ENCODE measurements around the gene SORCS1. TPM values are rescaled to one million over a fixed set of nuclear protein-coding genes. Genes with fewer than 3 reads are reported as not detected.

The SORCS1 gene
- total RNA-seq, 1 donor from 2014 or later, result 13.6 TPM

DNA sequence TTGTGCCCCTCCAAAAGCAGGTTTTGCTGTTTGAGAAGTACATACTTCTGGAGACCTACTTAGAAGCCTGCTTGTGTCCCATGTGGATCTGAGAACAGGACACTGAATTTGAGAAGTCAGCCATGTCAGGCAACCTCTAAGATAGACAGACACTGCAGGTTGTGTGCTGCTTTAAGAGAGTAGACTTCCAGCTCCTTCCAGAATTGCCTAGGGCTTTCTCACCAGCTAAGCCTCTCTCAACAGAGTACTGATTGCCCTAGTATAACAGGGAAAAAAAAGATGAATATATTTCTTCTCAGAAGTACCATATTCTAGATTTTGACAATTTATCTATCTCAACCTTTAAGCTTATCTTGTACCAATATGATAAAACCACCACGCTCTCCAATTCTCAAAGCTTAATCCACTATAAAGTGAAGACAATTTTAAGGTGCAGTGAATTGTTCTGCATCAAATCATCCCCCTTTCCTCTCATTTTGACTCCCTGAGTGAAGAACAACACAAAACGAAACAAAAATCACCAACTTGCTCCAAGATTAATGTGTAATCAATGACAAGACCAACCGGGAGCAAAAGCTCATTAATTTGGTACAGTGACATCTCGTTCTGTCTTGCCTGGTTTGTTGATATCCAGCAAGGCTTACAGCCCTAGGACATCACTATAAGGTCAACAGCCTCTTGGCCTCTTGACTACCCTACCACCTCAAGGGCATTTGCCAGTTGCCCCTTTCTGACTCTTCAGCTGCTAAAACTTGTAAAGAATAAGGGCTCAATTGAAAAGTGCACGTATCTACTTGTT lies 214.6 kb downstream of the SORCS1 start:
- Mint-ChIP-seq H3K27me3 (no peaks in the 10 kb centered on the region), H3K27ac (no peak overlapping the region), H3K36me3 (ENCODE audit: insufficient read depth) (no peaks in the 10 kb centered on the region), H3K4me3 (ENCODE audit: low read depth) (no peak overlapping the region), H3K9me3 (ENCODE audit: low read depth) (peaks cover 3% of the 10 kb centered on the region), H3K4me1 (ENCODE audit: low read depth) (peaks cover 6% of the 10 kb centered on the region)
- no peak for DNase-seq (ENCODE audit: low spot score, unreplicated experiment)
- TF ChIP-seq, protein P1, sequence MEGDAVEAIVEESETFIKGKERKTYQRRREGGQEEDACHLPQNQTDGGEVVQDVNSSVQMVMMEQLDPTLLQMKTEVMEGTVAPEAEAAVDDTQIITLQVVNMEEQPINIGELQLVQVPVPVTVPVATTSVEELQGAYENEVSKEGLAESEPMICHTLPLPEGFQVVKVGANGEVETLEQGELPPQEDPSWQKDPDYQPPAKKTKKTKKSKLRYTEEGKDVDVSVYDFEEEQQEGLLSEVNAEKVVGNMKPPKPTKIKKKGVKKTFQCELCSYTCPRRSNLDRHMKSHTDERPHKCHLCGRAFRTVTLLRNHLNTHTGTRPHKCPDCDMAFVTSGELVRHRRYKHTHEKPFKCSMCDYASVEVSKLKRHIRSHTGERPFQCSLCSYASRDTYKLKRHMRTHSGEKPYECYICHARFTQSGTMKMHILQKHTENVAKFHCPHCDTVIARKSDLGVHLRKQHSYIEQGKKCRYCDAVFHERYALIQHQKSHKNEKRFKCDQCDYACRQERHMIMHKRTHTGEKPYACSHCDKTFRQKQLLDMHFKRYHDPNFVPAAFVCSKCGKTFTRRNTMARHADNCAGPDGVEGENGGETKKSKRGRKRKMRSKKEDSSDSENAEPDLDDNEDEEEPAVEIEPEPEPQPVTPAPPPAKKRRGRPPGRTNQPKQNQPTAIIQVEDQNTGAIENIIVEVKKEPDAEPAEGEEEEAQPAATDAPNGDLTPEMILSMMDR (IDR thresholded peaks at IDR 0.05; ENCODE audit: unreplicated experiment), result no peak

DNA sequence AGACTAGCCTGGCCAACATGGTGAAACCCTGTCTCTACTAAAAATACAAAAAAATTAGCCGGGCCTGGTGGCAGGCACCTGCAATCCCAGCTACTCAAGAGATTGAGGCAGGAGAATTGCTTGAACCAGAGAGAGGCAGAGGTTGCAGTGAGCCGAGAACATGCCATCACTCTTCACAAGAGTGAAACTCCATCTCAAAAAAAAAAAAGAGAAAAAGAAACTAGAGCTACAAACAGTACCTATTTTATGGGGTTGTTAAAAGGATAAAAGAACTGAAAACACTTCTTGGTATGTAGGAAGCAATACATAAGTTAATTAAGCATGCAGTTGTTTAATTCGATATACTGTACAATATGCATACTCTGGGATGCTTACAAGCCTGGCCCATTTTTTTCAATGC lies 216.9 kb downstream of the SORCS1 start:
- H3K36me3 Mint-ChIP-seq (ENCODE audit: insufficient read depth), result no peaks in the 10 kb centered on the region
- no peak overlapping the region for H3K27ac Mint-ChIP-seq
- H3K9me3 Mint-ChIP-seq (ENCODE audit: low read depth), result peaks cover 3% of the 10 kb centered on the region
- no peak overlapping the region for H3K4me3 Mint-ChIP-seq (ENCODE audit: low read depth)
- H3K4me1 Mint-ChIP-seq (ENCODE audit: low read depth), result peaks cover 6% of the 10 kb centered on the region
- TF ChIP-seq, protein P1 (IDR thresholded peaks at IDR 0.05; ENCODE audit: unreplicated experiment), result no peak
- H3K27me3 Mint-ChIP-seq, result no peaks in the 10 kb centered on the region
- no peak for DNase-seq (ENCODE audit: low spot score, unreplicated experiment)

DNA sequence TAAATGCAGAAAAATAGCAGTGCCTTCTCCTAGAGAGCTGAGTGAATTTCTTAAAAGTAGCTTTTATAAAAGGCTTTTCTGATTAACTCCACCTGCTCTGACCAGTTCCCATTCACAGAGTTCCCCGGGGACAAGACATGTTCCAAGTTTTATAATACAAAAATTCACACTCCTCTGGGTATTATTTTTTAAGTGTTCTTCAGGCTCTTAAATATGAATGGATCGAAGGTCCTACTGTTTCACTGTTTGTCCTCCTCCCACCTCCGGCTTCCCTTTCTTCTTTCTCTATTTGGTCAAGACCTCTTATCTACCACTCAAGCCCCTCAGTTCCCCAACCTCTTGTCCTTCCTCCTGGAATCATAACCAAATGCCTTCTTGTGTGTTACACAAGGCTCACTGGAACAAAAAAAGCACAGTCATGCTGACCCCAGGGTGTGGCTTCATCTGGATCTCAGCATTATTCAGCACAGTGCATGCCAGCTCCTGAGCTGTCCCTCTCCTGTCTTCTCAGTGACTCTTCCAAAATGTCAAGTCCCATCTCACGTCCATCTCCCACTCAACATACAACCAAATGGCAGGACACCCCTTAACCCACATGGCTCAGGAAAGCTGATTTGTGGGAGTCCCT lies 222.4 kb downstream of the SORCS1 start:
- peaks cover 5% of the 10 kb centered on the region for H3K4me1 Mint-ChIP-seq (ENCODE audit: low read depth)
- no peak overlapping the region for H3K4me3 Mint-ChIP-seq (ENCODE audit: low read depth)
- no peak for DNase-seq (ENCODE audit: low spot score, unreplicated experiment)

DNA sequence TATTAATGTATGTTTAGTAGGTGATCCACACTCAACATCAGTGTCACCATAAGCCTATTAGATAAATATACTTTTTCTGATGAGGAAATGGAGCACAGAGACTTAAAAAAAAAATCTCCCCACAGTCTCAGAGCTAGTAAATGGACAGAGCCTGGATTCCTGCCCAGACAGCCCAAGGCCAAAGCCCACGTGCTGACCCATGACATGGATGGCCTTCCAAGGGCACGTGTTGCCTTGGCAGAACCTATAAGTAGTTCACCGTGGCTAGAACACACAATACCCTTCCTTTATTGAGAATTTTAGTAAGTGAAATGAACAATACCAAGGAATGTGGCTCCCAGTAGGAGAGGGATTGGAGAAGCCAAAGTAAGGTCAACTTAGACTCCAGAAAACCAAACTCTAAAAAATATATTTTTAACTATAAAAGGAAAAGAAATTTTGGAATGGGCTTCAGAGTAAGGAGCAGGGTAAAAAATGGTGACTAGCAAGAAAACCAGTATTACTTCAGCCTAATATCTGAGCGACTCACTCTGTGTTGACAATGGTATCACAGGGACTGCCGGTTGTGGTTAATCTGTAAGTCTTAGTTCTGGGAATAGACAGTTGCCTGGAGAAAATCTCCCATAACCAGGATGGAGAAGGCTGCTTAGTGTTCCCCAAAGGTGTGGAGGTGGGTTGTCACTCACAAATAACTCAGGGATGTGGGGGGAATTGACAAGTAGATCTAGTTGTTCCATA lies 223.0 kb downstream of the SORCS1 start:
- no peak for DNase-seq (ENCODE audit: low spot score, unreplicated experiment)
- H3K9me3 Mint-ChIP-seq (ENCODE audit: low read depth), result no peaks in the 10 kb centered on the region

More for the DNA sequence above, 222.4 kb downstream of the SORCS1 start:
- Mint-ChIP-seq H3K9me3 (ENCODE audit: low read depth) (no peaks in the 10 kb centered on the region), H3K27ac (no peak overlapping the region), H3K36me3 (ENCODE audit: insufficient read depth) (no peaks in the 10 kb centered on the region), H3K27me3 (no peaks in the 10 kb centered on the region)
- TF ChIP-seq, protein P1 (IDR thresholded peaks at IDR 0.05; ENCODE audit: unreplicated experiment), result no peak

DNA sequence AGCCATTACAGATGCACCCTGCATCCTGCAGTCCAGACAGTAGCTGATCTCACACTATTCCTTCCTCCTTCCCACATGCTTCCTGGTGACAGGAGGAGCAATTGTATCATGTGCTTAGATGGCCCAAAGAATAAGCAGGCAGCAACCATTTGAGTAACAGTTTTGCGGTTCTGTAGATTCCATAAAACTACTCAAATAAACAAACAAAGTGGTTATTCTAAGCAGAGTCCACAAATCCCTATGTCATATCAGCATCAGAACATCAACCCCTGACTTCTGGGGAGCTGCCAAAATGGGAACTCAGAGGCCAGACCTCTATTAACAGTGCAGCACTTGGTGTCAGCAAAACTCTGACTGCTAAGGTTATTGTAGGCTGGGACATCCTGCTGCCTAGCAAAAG lies 226.0 kb downstream of the SORCS1 start:
- no peak for DNase-seq (ENCODE audit: low spot score, unreplicated experiment)
- H3K4me1 Mint-ChIP-seq (ENCODE audit: low read depth), result peaks cover 5% of the 10 kb centered on the region
- H3K9me3 Mint-ChIP-seq (ENCODE audit: low read depth), result no peaks in the 10 kb centered on the region
- no peaks in the 10 kb centered on the region for H3K36me3 Mint-ChIP-seq (ENCODE audit: insufficient read depth)
- TF ChIP-seq, protein P1 (IDR thresholded peaks at IDR 0.05; ENCODE audit: unreplicated experiment), result no peak
- H3K4me3 Mint-ChIP-seq (ENCODE audit: low read depth), result no peak overlapping the region
- H3K27me3 Mint-ChIP-seq, result no peaks in the 10 kb centered on the region
- no peak overlapping the region for H3K27ac Mint-ChIP-seq

More for the DNA sequence above, 223.0 kb downstream of the SORCS1 start:
- Mint-ChIP-seq H3K27me3 (no peaks in the 10 kb centered on the region), H3K4me3 (ENCODE audit: low read depth) (no peak overlapping the region), H3K27ac (no peak overlapping the region), H3K36me3 (ENCODE audit: insufficient read depth) (no peaks in the 10 kb centered on the region), H3K4me1 (ENCODE audit: low read depth) (peaks cover 5% of the 10 kb centered on the region)
- TF ChIP-seq, protein P1 (IDR thresholded peaks at IDR 0.05; ENCODE audit: unreplicated experiment), result no peak
